ENCODE results near the gene PAF1.

DNA sequence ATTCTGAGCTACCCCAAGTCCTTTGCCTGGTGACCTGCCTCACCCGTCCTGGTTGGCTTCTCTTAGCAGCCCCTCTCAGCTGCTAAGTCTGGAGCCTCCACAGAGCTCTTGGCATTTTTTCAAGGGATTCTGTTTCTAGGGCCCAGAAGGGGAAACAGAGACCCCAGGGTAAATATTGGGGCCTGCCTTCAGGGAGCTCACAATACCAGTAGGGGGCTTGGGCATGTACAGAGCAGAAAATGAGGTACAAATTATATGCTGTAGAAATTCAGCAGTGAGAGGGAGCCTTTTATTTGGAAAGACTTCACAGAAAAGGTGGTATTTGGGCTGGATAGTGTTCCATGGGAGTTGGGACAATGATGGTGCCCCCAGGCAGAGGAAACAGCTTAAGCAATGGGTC lies 45.0 kb downstream of the PAF1 start:
- TF ChIP-seq, protein P1, sequence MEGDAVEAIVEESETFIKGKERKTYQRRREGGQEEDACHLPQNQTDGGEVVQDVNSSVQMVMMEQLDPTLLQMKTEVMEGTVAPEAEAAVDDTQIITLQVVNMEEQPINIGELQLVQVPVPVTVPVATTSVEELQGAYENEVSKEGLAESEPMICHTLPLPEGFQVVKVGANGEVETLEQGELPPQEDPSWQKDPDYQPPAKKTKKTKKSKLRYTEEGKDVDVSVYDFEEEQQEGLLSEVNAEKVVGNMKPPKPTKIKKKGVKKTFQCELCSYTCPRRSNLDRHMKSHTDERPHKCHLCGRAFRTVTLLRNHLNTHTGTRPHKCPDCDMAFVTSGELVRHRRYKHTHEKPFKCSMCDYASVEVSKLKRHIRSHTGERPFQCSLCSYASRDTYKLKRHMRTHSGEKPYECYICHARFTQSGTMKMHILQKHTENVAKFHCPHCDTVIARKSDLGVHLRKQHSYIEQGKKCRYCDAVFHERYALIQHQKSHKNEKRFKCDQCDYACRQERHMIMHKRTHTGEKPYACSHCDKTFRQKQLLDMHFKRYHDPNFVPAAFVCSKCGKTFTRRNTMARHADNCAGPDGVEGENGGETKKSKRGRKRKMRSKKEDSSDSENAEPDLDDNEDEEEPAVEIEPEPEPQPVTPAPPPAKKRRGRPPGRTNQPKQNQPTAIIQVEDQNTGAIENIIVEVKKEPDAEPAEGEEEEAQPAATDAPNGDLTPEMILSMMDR (IDR thresholded peaks at IDR 0.05; ENCODE audit: poor library complexity, severe bottlenecking), result no peak
- TF ChIP-seq POLR2AphosphoS5 (IDR thresholded peaks at IDR 0.05) (no peak), RAD21 (conservative IDR thresholded peaks at IDR 0.05) (no peak), SMC3 (conservative IDR thresholded peaks at IDR 0.05; ENCODE audit: poor library complexity) (no peak), TAF1 (IDR thresholded peaks at IDR 0.05; ENCODE audit: low read depth) (no peak)

Measured in neural cell (in vitro differentiated cells).